OCI-LY3 (cell line): ENCODE data around the gene CAP1.

Experiments
- H2AFZ ChIP-seq: fragments of 200-600, 300-600 bp; shearing (Covaris generic); 2 replicates; pipeline ENCODE4 v1.6.0; 2014; ENCODE audit warnings: antibody characterized with exemption, low read depth, low read length
- H3K27ac ChIP-seq: fragments of 200-600, 300-600 bp; sonication (generic); 2 replicates; pipeline ENCODE4 v1.5.1; 2014; ENCODE audit warnings: mild to moderate bottlenecking, low read length, moderate library complexity, mixed read lengths
- H3K27me3 ChIP-seq: fragments of 200-600, 300-600 bp; sonication (generic); 2 replicates; pipeline ENCODE4 v1.6.1; 2014; ENCODE audit warnings: low read depth, low read length, mixed read lengths
- H3K36me3 ChIP-seq: fragments of 200-600, 300-600 bp; sonication (generic); replicated peaks from 2 replicates; pipeline ENCODE3; 2014; ENCODE audit warnings: low read depth, low read length, mixed read lengths
- H3K4me1 ChIP-seq: fragments of 300-600, 200-600 bp; sonication (generic); 2 replicates; pipeline ENCODE4 v1.6.1; 2014; ENCODE audit warnings: low read length, mixed read lengths
- H3K4me2 ChIP-seq: fragments of 200-600, 300-600 bp; sonication (generic); 2 replicates; pipeline ENCODE4 v1.6.1; 2014; ENCODE audit warnings: low read length, mixed read lengths
- H3K4me3 ChIP-seq: fragments of 300-600, 200-600 bp; sonication (generic); 2 replicates; pipeline ENCODE4 v1.5.1; 2014; ENCODE audit warnings: antibody characterized with exemption, mild to moderate bottlenecking, low read length, moderate library complexity
- H3K79me2 ChIP-seq: fragments of 300-600, 200-600 bp; shearing (Covaris generic); 2 replicates; pipeline ENCODE4 v1.6.1; 2014; ENCODE audit warnings: mild to moderate bottlenecking, low read length, mixed read lengths
- H3K9ac ChIP-seq: fragments of 300-600, 200-600 bp; shearing (Covaris generic); 2 replicates; pipeline ENCODE4 v1.6.0; 2014; ENCODE audit warnings: mild to moderate bottlenecking, low read length, moderate library complexity
- H3K9me3 ChIP-seq: fragments of 200-600, 300-600 bp; shearing (Covaris generic); 2 replicates; pipeline ENCODE4 v1.6.1; 2014; ENCODE audit warnings: low read length, mixed read lengths; ENCODE audit not compliant: insufficient read depth
- H4K20me1 ChIP-seq: fragments of 200-600, 300-600 bp; sonication (generic); 2 replicates; pipeline ENCODE4 v1.6.1; 2016; ENCODE audit warnings: low read length, mixed read lengths; ENCODE audit not compliant: insufficient read depth
- EZH2phosphoT487 ChIP-seq: fragments of 200-600 bp; shearing (Covaris generic); IDR thresholded peaks from 2 replicates; pipeline ENCODE4 v1.6.1; 2018; ENCODE audit warnings: antibody characterized with exemption, mixed run types, low read depth
- TF ChIP-seq, protein P1 (sequence below): fragments of 200-600, 300-600 bp; sonication (generic); IDR thresholded peaks from 2 replicates; pipeline ENCODE4 v1.5.1; 2014; ENCODE audit warnings: antibody characterized with exemption, low read length, low read depth

CAP1 gene, protein sequence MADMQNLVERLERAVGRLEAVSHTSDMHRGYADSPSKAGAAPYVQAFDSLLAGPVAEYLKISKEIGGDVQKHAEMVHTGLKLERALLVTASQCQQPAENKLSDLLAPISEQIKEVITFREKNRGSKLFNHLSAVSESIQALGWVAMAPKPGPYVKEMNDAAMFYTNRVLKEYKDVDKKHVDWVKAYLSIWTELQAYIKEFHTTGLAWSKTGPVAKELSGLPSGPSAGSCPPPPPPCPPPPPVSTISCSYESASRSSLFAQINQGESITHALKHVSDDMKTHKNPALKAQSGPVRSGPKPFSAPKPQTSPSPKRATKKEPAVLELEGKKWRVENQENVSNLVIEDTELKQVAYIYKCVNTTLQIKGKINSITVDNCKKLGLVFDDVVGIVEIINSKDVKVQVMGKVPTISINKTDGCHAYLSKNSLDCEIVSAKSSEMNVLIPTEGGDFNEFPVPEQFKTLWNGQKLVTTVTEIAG

DNA sequence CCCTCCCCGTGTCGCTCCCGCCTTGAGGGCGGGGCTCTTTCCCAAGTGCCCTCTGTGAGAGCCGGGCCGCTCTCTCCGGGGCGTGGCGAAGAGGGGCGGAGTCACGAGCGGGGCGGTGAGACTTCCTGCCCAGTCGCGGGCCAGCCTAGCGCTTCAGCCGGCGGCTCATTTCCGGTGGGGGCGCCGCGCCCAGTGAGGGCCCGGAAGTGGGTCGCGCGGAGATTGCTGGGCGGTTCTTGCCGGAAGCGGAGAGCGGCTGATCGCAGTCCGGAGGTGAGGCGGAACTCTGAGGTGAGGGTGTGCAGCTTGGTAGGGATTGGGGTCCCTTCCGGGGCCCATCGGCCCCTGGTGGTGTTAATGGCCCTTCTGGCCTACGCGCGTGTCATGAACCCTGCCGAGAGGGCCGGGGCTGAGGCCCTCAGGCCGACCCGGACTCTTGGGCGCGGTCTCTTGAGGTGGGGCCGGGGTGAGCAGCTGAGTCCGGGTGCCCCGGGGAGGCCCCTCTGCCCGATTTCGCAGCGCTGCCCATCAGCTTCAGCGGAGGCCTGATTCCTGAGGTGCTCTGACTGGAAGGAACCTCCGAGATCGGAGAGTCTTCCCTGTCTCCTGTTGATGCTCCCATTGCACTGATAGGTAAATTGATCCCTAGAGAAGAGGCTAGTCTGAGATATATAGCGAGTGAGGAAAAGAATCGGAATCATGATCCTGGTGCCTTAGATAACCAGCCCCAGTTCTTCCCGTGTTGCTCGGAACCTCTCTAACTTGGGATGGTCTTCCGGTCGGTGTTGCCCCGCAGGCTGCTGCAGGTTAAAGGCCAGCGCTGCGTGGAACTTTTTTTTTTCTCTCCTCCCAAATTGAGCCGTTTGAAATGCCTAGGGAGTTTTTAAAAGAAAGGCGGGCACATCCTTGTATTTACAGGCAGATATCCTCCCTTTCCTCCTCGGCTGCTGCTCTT is at the start of gene CAP1:
Gene CAP1 (plus strand): TSS at position 219 of the 955 bp plus-strand sequence. CDS start 18,618 bp downstream, outside the sequence.
- no peak within 1 kb of the TSS for H2AFZ ChIP-seq
- H3K36me3 ChIP-seq = peaks cover 9% of the 10 kb centered on the region
- H3K27me3 ChIP-seq = no peaks in the 10 kb centered on the region
- peaks cover 15% of the 10 kb centered on the region; the same call in 1 of the 2 replicates for H4K20me1 ChIP-seq
- peak within 1 kb of the TSS; percentile 99 for H3K9ac ChIP-seq
- H3K4me2 ChIP-seq = peak within 1 kb of the TSS; percentile 83
- TF ChIP-seq EZH2phosphoT487 = no peak
- TF ChIP-seq, protein P1, sequence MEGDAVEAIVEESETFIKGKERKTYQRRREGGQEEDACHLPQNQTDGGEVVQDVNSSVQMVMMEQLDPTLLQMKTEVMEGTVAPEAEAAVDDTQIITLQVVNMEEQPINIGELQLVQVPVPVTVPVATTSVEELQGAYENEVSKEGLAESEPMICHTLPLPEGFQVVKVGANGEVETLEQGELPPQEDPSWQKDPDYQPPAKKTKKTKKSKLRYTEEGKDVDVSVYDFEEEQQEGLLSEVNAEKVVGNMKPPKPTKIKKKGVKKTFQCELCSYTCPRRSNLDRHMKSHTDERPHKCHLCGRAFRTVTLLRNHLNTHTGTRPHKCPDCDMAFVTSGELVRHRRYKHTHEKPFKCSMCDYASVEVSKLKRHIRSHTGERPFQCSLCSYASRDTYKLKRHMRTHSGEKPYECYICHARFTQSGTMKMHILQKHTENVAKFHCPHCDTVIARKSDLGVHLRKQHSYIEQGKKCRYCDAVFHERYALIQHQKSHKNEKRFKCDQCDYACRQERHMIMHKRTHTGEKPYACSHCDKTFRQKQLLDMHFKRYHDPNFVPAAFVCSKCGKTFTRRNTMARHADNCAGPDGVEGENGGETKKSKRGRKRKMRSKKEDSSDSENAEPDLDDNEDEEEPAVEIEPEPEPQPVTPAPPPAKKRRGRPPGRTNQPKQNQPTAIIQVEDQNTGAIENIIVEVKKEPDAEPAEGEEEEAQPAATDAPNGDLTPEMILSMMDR = no peak
- H3K4me3 ChIP-seq = peak within 1 kb of the TSS; percentile 98
- H3K9me3 ChIP-seq = no peaks in the 10 kb centered on the region
- peaks cover 22% of the 10 kb centered on the region for H3K4me1 ChIP-seq
- H3K27ac ChIP-seq = peak within 1 kb of the TSS; percentile 98
- peaks cover 50% of the 10 kb centered on the region for H3K79me2 ChIP-seq

- H4K20me1 ChIP-seq = no peaks in the 10 kb centered on the region
- no peaks in the 10 kb centered on the region for H3K9me3 ChIP-seq
- no peak overlapping the region for H2AFZ ChIP-seq
- no peaks in the 10 kb centered on the region for H3K27me3 ChIP-seq
- H3K27ac ChIP-seq = no peak overlapping the region
- H3K9ac ChIP-seq = no peak overlapping the region
- H3K4me2 ChIP-seq = no peak overlapping the region
- no peak for TF ChIP-seq EZH2phosphoT487
- TF ChIP-seq, protein P1 = no peak
- H3K4me1 ChIP-seq = peaks cover 33% of the 10 kb centered on the region
- no peaks in the 10 kb centered on the region for H3K36me3 ChIP-seq
- no peak overlapping the region for H3K4me3 ChIP-seq
- no peaks in the 10 kb centered on the region for H3K79me2 ChIP-seq
Observed at GRCh38 chr1:39992234-39992633, 48.3 kb upstream of the CAP1 start.

DNA sequence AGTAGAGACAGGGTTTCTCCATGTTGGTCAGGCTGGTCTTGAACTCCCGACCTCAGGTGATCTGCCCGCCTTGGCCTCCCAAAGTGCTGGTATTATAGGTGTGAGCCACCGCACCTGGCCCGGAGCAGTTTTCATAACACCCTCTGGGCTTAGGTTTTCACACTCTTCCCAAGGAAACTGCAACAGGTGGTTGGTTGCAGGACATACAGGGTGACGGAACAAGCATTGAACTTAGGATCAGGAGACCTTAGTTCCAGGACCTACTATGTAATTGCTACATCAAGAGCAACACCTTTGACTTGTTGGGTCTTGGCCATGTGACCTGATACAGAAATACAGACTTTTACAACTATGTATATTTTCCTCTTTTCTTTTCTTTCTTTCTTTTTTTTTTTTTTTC is 47.6 kb upstream of the CAP1 start:
- no peak overlapping the region for H2AFZ ChIP-seq
- H3K9ac ChIP-seq = no peak overlapping the region
- no peaks in the 10 kb centered on the region for H4K20me1 ChIP-seq
- no peak overlapping the region for H3K4me2 ChIP-seq
- TF ChIP-seq, protein P1 = no peak
- TF ChIP-seq EZH2phosphoT487 = no peak
- no peaks in the 10 kb centered on the region for H3K9me3 ChIP-seq
- no peaks in the 10 kb centered on the region for H3K27me3 ChIP-seq
- peaks cover 33% of the 10 kb centered on the region for H3K4me1 ChIP-seq
- H3K79me2 ChIP-seq = no peaks in the 10 kb centered on the region
- H3K4me3 ChIP-seq = no peak overlapping the region
- no peaks in the 10 kb centered on the region for H3K36me3 ChIP-seq
- no peak overlapping the region for H3K27ac ChIP-seq
